GM18858 (cell line): ENCODE data around the gene ITGB3.
"Not testable (repeated sequence)": the region's sequence is repeated elsewhere in the genome, so short reads cannot be mapped to it uniquely, and the experiment has no call there.

Experiments
- ATAC-seq: cut with Tn5 transposase; IDR thresholded peaks from one replicate; pipeline ENCODE4 v1.9.1; 2021; ENCODE audit not compliant: unreplicated experiment

Gene ITGB3

GRCh38 chr17:47243737-47244598, 9.7 kb upstream of the ITGB3 start:
- ATAC-seq: no peak

GRCh38 chr17:47244697-47245096, 8.9 kb upstream of the ITGB3 start:
- ATAC-seq: no peak

- no peak for ATAC-seq
Observed at GRCh38 chr17:47246120-47246519, 7.5 kb upstream of the ITGB3 start.

GRCh38 chr17:47250855-47251254, 2.8 kb upstream of the ITGB3 start:
- no peak for ATAC-seq

- ATAC-seq: no peak
Observed at GRCh38 chr17:47251421-47251940, 2.1 kb upstream of the ITGB3 start.

GRCh38 chr17:47252209-47252608, 1.4 kb upstream of the ITGB3 start:
- ATAC-seq: no peak

GRCh38 chr17:47252766-47253512, 688 bp upstream of the ITGB3 start:
- ATAC-seq: no peak

GRCh38 chr17:47254403-47254943, 846 bp downstream of the ITGB3 start:
- no peak for ATAC-seq

- no peak for ATAC-seq
Observed at GRCh38 chr17:47257651-47258339, 4.2 kb downstream of the ITGB3 start.

GRCh38 chr17:47262586-47262985, 9.0 kb downstream of the ITGB3 start:
- ATAC-seq: no peak

- no peak for ATAC-seq
Observed at GRCh38 chr17:47264166-47264565, 10.5 kb downstream of the ITGB3 start.

- ATAC-seq: no peak
Observed at GRCh38 chr17:47265983-47266541, 12.4 kb downstream of the ITGB3 start.

- ATAC-seq: no peak
Observed at GRCh38 chr17:47266782-47267181, 13.2 kb downstream of the ITGB3 start.

- ATAC-seq: no peak
Observed at GRCh38 chr17:47267354-47267828, 13.8 kb downstream of the ITGB3 start.

- ATAC-seq: not testable (repeated sequence)
Observed at GRCh38 chr17:47268964-47269363, 15.3 kb downstream of the ITGB3 start.

GRCh38 chr17:47269561-47270280, 16.1 kb downstream of the ITGB3 start:
- ATAC-seq: not testable (repeated sequence)

- ATAC-seq: no peak
Observed at GRCh38 chr17:47270946-47271705, 17.5 kb downstream of the ITGB3 start.

- ATAC-seq: no peak
Observed at GRCh38 chr17:47272491-47272890, 18.9 kb downstream of the ITGB3 start.

GRCh38 chr17:47273245-47273644, 19.6 kb downstream of the ITGB3 start:
- ATAC-seq: no peak
